Measurements from ENCODE around the gene RNU6-9. TPM values are rescaled to one million over a fixed set of nuclear protein-coding genes. Genes with fewer than 3 reads are reported as not detected.
A peak's percentile ranks its signal among the peaks of the same experiment; 100 is the strongest.

RNU6-9 gene
- total and polyA plus RNA-seq, 2 of the 13 experiments (the other 11 are each of a cell fraction or from before 2014, with no cell fraction given), result under 0.01 TPM; not detected in 1

DNA sequence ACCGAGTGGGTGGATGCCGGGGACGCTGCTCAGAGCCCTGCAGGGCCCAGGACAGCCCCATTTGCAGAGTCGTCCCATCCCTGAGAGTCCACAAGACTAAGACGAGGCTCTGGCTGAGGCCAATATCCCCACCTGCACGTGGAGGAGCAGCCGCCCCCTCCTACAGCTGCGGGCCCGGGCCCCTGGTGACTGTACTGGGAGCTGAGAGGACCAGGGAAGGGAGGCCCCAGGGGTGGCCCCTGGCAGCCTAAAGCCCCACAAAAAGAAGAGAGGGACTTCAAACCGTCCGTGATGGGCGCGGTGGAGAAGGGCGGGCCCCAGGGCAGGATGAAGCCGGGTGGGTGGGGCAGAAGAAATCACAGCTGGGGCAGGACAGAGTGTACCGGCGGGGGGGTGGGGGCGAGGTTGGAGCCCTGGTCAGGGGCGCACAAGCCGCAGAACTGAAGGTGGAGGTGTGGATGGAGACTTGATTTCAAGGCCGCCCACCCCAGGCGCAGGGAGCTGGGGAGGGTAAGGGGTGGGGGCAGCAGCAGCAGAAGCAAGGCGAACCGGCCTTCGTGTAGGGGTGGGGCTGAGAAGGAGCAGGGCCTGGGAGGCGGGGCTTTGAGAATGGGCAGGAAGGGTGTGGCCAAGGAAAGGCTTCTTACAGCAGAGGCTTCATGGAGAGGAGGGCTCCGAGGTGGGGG lies 20.9 kb upstream of the RNU6-9 start:
- Histone ChIP-seq H2AFZ (ENCODE audit: low read length) (no peak overlapping the region), H3K79me2 (ENCODE audit: insufficient read depth, low read length) (no peaks in the 10 kb centered on the region), H3K4me2 (ENCODE audit: low read depth, low read length) (no peak overlapping the region), H3K9ac (ENCODE audit: insufficient read depth, low read depth, low read length) (no peak overlapping the region), H3K27me3 (ENCODE audit: control insufficient read depth in 1 of 2, insufficient read depth in 2 of 2, low read length in 2 of 2) (no peaks in the 10 kb centered on the region), H4K20me1 (ENCODE audit: insufficient read depth, low read length) (no peaks in the 10 kb centered on the region), H3K27ac (ENCODE audit: extremely low read length, insufficient read depth, low read length) (peak overlapping the region; percentile 26), H3K4me3 (replicated peaks in 1 of 3; ENCODE audit: insufficient read depth in 1 of 3, low read depth in 2 of 3, low read length in 3 of 3) (no peak overlapping the region), H3K4me1 (ENCODE audit: insufficient read depth, low read length) (no peaks in the 10 kb centered on the region), H3K36me3 (replicated peaks in 1 of 2; ENCODE audit: control insufficient read depth in 1 of 2, insufficient read depth in 2 of 2, low read length in 2 of 2) (peaks cover 5 to 12% of the 10 kb centered on the region in 2 experiments; a peak in 3 of 5 replicates), H3K9me3 (ENCODE audit: low read length) (no peaks in the 10 kb centered on the region)
- BruUV-seq (replicated peaks), result no TSS peak
- POLR2A ChIA-PET, result no interaction called here
- intact Hi-C loops (cut with micrococcal nuclease; ENCODE audit: unreplicated experiment), result no loop called here
- WGBS (ENCODE audit: low lambda C conversion rate), result 83% methylated on average over 23 of the region's 27 CpGs
- CTCF ChIA-PET (ENCODE audit: low intra/inter-chr PET ratio, low total read pairs), result no interaction called here
- FAIRE-seq (no peak), ATAC-seq (peak; percentile 45), DNase-seq (ENCODE audit: low spot score) (no peak)
- in situ Hi-C loops (cut with HindIII; ENCODE audit: extremely low pct_ligation_motif_present, low pct_unique_long_range_greater_than_20kb), result no loop called here
- 0 out of 2 replicates have a peak, but pooled peaks have one; percentile 24 for TF ChIP-seq HNRNPL (IDR thresholded peaks at IDR 0.05; ENCODE audit: low read depth, low read length)
- peak; percentile 79 for TF ChIP-seq AGO2 (optimal IDR thresholded peaks at IDR 0.05; ENCODE audit: low read depth, low read length)
- TF ChIP-seq ZNF616 (CRISPR knock-in tag; IDR thresholded peaks at IDR 0.05; ENCODE audit: low read depth), result no peak

DNA sequence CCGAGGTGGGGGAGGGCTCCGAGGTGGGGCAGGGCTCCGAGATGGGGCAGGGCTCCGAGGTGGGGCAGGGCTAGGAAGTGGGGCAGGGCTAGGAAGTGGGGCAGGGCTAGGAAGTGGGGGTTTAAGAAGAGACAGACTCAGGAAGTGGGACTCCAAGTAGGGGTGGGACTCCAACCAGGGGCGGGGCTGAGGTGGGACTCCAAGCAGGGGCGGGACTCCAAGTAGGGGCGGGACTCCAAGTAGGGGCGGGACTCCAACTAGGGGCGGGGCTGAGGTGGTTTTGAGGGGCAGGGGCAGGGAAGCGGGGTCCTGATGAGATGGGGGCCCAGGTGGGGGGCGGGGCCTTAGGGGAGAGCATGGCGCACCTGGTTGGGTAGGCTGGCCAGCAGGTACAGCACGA lies 20.2 kb upstream of the RNU6-9 start:
- DNase-seq (ENCODE audit: low spot score) (no peak), ATAC-seq (no peak), FAIRE-seq (no peak)
- H3K36me3 ChIP-seq (replicated peaks in 1 of 2; ENCODE audit: control insufficient read depth in 1 of 2, insufficient read depth in 2 of 2, low read length in 2 of 2), result peaks cover 4 to 6% of the 10 kb centered on the region in 2 experiments; a peak in 3 of 5 replicates
- no peak overlapping the region for H3K4me2 ChIP-seq (ENCODE audit: low read depth, low read length)
- H3K4me1 ChIP-seq (ENCODE audit: insufficient read depth, low read length), result no peaks in the 10 kb centered on the region
- H3K9ac ChIP-seq (ENCODE audit: insufficient read depth, low read depth, low read length), result no peak overlapping the region
- no peak overlapping the region for H3K4me3 ChIP-seq (replicated peaks in 1 of 3; ENCODE audit: insufficient read depth in 1 of 3, low read depth in 2 of 3, low read length in 3 of 3)
- intact Hi-C loops (cut with micrococcal nuclease; ENCODE audit: unreplicated experiment), result no loop called here
- no peaks in the 10 kb centered on the region for H3K27me3 ChIP-seq (ENCODE audit: control insufficient read depth in 1 of 2, insufficient read depth in 2 of 2, low read length in 2 of 2)
- no peak overlapping the region for H2AFZ ChIP-seq (ENCODE audit: low read length)
- H3K79me2 ChIP-seq (ENCODE audit: insufficient read depth, low read length), result no peaks in the 10 kb centered on the region
- H3K27ac ChIP-seq (ENCODE audit: extremely low read length, insufficient read depth, low read length), result no peak overlapping the region
- H3K9me3 ChIP-seq (ENCODE audit: low read length), result no peaks in the 10 kb centered on the region
- WGBS (ENCODE audit: low lambda C conversion rate), result 95% methylated on average over 13 of the region's 13 CpGs
- no TSS peak for BruUV-seq (replicated peaks)
- no peaks in the 10 kb centered on the region for H4K20me1 ChIP-seq (ENCODE audit: insufficient read depth, low read length)
- CTCF ChIA-PET (ENCODE audit: low intra/inter-chr PET ratio, low total read pairs), result no interaction called here
- in situ Hi-C loops (cut with HindIII; ENCODE audit: extremely low pct_ligation_motif_present, low pct_unique_long_range_greater_than_20kb), result no loop called here
- POLR2A ChIA-PET, result no interaction called here
- TF ChIP-seq, protein P1, sequence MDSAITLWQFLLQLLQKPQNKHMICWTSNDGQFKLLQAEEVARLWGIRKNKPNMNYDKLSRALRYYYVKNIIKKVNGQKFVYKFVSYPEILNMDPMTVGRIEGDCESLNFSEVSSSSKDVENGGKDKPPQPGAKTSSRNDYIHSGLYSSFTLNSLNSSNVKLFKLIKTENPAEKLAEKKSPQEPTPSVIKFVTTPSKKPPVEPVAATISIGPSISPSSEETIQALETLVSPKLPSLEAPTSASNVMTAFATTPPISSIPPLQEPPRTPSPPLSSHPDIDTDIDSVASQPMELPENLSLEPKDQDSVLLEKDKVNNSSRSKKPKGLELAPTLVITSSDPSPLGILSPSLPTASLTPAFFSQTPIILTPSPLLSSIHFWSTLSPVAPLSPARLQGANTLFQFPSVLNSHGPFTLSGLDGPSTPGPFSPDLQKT (CRISPR knock-in tag; IDR thresholded peaks at IDR 0.05; ENCODE audit: borderline replicate concordance), result no peak
- TF ChIP-seq ISX (CRISPR knock-in tag; conservative IDR thresholded peaks at IDR 0.05) (no peak), HNRNPUL1 (IDR thresholded peaks at IDR 0.05; ENCODE audit: low read depth, low read length) (no peak), RBM39 (IDR thresholded peaks at IDR 0.05; ENCODE audit: low read depth, low read length, poor library complexity, severe bottlenecking) (no peak), ZNF703 (CRISPR knock-in tag; IDR thresholded peaks at IDR 0.05; ENCODE audit: borderline replicate concordance) (no peak)
- TF ChIP-seq, protein P2, sequence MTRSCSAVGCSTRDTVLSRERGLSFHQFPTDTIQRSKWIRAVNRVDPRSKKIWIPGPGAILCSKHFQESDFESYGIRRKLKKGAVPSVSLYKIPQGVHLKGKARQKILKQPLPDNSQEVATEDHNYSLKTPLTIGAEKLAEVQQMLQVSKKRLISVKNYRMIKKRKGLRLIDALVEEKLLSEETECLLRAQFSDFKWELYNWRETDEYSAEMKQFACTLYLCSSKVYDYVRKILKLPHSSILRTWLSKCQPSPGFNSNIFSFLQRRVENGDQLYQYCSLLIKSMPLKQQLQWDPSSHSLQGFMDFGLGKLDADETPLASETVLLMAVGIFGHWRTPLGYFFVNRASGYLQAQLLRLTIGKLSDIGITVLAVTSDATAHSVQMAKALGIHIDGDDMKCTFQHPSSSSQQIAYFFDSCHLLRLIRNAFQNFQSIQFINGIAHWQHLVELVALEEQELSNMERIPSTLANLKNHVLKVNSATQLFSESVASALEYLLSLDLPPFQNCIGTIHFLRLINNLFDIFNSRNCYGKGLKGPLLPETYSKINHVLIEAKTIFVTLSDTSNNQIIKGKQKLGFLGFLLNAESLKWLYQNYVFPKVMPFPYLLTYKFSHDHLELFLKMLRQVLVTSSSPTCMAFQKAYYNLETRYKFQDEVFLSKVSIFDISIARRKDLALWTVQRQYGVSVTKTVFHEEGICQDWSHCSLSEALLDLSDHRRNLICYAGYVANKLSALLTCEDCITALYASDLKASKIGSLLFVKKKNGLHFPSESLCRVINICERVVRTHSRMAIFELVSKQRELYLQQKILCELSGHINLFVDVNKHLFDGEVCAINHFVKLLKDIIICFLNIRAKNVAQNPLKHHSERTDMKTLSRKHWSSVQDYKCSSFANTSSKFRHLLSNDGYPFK (CRISPR knock-in tag; IDR thresholded peaks at IDR 0.05; ENCODE audit: borderline replicate concordance), result no peak
- TF ChIP-seq, protein P3, sequence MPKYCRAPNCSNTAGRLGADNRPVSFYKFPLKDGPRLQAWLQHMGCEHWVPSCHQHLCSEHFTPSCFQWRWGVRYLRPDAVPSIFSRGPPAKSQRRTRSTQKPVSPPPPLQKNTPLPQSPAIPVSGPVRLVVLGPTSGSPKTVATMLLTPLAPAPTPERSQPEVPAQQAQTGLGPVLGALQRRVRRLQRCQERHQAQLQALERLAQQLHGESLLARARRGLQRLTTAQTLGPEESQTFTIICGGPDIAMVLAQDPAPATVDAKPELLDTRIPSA (CRISPR knock-in tag; IDR thresholded peaks at IDR 0.05; ENCODE audit: borderline replicate concordance), result no peak
- TF ChIP-seq, protein P4, sequence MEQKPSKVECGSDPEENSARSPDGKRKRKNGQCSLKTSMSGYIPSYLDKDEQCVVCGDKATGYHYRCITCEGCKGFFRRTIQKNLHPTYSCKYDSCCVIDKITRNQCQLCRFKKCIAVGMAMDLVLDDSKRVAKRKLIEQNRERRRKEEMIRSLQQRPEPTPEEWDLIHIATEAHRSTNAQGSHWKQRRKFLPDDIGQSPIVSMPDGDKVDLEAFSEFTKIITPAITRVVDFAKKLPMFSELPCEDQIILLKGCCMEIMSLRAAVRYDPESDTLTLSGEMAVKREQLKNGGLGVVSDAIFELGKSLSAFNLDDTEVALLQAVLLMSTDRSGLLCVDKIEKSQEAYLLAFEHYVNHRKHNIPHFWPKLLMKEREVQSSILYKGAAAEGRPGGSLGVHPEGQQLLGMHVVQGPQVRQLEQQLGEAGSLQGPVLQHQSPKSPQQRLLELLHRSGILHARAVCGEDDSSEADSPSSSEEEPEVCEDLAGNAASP (CRISPR knock-in tag; IDR thresholded peaks at IDR 0.05; ENCODE audit: borderline replicate concordance), result no peak

All from HepG2 (cell line).